ENCODE results near the gene GREB1. TPM values are rescaled to one million over a fixed set of nuclear protein-coding genes. Genes with fewer than 3 reads are reported as not detected.

GREB1 gene
- total and polyA plus RNA-seq, 2 of the 13 experiments (the other 11 are each of a cell fraction or from before 2014, with no cell fraction given) = 31.3 to 61.2 TPM

DNA sequence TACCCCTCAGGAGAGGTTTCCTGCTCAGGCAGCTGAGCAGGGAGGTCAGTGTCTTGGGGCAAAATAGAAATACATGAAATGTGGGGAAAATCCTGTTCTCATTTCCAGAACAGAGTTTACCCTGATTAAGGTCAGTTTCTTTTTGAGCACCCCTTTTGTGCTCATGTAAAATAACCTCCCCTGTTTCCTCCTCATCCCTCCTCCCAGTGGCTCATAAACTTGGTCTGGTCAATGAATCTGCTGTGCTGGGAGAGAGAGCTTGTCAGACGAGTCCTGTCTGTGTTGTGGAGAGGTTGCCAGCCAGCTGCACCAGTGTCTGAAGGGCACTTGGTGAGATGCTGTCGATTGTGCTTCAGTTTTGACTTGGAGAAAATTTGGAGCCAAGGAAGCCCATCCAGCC lies 87.6 kb downstream of the GREB1 start:
- in situ Hi-C loops (cut with HindIII; ENCODE audit: extremely low pct_ligation_motif_present, low pct_unique_long_range_greater_than_20kb) (no loop called here), intact Hi-C loops (cut with micrococcal nuclease; ENCODE audit: unreplicated experiment) (no loop called here)
- no peak for ATAC-seq
- Histone ChIP-seq H3K4me2 (ENCODE audit: low read depth, low read length) (no peak overlapping the region), H3K27me3 (ENCODE audit: control insufficient read depth in 1 of 2, insufficient read depth in 2 of 2, low read length in 2 of 2) (no peaks in the 10 kb centered on the region), H3K9ac (ENCODE audit: insufficient read depth, low read depth, low read length) (no peak overlapping the region), H3K79me2 (ENCODE audit: insufficient read depth, low read length) (no peaks in the 10 kb centered on the region), H3K4me1 (ENCODE audit: insufficient read depth, low read length) (no peaks in the 10 kb centered on the region), H4K20me1 (ENCODE audit: insufficient read depth, low read length) (no peaks in the 10 kb centered on the region; the same call in 1 of the 2 replicates), H3K4me3 (replicated peaks in 1 of 3; ENCODE audit: insufficient read depth in 1 of 3, low read depth in 2 of 3, low read length in 3 of 3) (no peak overlapping the region), H3K27ac (ENCODE audit: extremely low read length, insufficient read depth, low read length) (no peak overlapping the region), H3K36me3 (replicated peaks in 1 of 2; ENCODE audit: control insufficient read depth in 1 of 2, insufficient read depth in 2 of 2, low read length in 2 of 2) (peaks cover 59 to 99% of the 10 kb centered on the region in 2 experiments), H2AFZ (ENCODE audit: low read length) (no peak overlapping the region), H3K9me3 (ENCODE audit: low read length) (no peaks in the 10 kb centered on the region)
- ChIA-PET POLR2A (no interaction called here), CTCF (ENCODE audit: low intra/inter-chr PET ratio, low total read pairs) (no interaction called here)
- FAIRE-seq = no peak
- no peak for TF ChIP-seq TP53 (CRISPR knock-in tag; conservative IDR thresholded peaks at IDR 0.05)
- no peak for TF ChIP-seq CBX1 (IDR thresholded peaks at IDR 0.05; ENCODE audit: low read depth)
- no peak for TF ChIP-seq ZNF547 (CRISPR knock-in tag; IDR thresholded peaks at IDR 0.05)
- TF ChIP-seq MBD4 (IDR thresholded peaks at IDR 0.05; ENCODE audit: borderline replicate concordance, low read length) = no peak
- no peak for TF ChIP-seq ZFP37 (CRISPR knock-in tag; IDR thresholded peaks at IDR 0.05; ENCODE audit: borderline replicate concordance)
- TF ChIP-seq KDM3A (CRISPR knock-in tag; IDR thresholded peaks at IDR 0.05; ENCODE audit: low read depth) = no peak
- TF ChIP-seq CENPX (CRISPR knock-in tag; IDR thresholded peaks at IDR 0.05) = no peak
- no peak for TF ChIP-seq TSC22D2 (CRISPR knock-in tag; IDR thresholded peaks at IDR 0.05; ENCODE audit: borderline replicate concordance)
- no peak for TF ChIP-seq SMYD3 (CRISPR knock-in tag; IDR thresholded peaks at IDR 0.05)
- peak; percentile 42 for TF ChIP-seq RBM22 (optimal IDR thresholded peaks at IDR 0.05; ENCODE audit: low read length)
- no peak for TF ChIP-seq ZNF124 (CRISPR knock-in tag; IDR thresholded peaks at IDR 0.05)
- TF ChIP-seq, protein P1, sequence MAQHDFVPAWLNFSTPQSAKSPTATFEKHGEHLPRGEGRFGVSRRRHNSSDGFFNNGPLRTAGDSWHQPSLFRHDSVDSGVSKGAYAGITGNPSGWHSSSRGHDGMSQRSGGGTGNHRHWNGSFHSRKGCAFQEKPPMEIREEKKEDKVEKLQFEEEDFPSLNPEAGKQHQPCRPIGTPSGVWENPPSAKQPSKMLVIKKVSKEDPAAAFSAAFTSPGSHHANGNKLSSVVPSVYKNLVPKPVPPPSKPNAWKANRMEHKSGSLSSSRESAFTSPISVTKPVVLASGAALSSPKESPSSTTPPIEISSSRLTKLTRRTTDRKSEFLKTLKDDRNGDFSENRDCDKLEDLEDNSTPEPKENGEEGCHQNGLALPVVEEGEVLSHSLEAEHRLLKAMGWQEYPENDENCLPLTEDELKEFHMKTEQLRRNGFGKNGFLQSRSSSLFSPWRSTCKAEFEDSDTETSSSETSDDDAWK (CRISPR knock-in tag; IDR thresholded peaks at IDR 0.05) = no peak
- no peak for TF ChIP-seq USF2 (IDR thresholded peaks at IDR 0.05; ENCODE audit: low read depth, low read length)
- TF ChIP-seq USF2 (CRISPR knock-in tag; IDR thresholded peaks at IDR 0.05; ENCODE audit: borderline replicate concordance) = no peak
- no peak for TF ChIP-seq ZNF510 (CRISPR knock-in tag; IDR thresholded peaks at IDR 0.05; ENCODE audit: low read depth)
- TF ChIP-seq HOXD1 (CRISPR knock-in tag; IDR thresholded peaks at IDR 0.05) = no peak
- no peak for TF ChIP-seq ARNT2 (CRISPR knock-in tag; IDR thresholded peaks at IDR 0.05; ENCODE audit: low read depth)
- TF ChIP-seq POLR2A (IDR thresholded peaks at IDR 0.05; ENCODE audit: insufficient read depth in 1 of 2, low read depth in 2 of 2, low read length in 2 of 2) = 0 out of 4 replicates have a peak, but pooled peaks of 1 of the 2 experiments have one; percentile 9
- no peak for TF ChIP-seq THYN1 (CRISPR knock-in tag; IDR thresholded peaks at IDR 0.05; ENCODE audit: borderline replicate concordance, low read depth)
- 79% methylated on average over 2 of the region's 2 CpGs for WGBS (ENCODE audit: low lambda C conversion rate)
- no TSS peak for BruUV-seq (replicated peaks)
- no peak for DNase-seq (ENCODE audit: low spot score)

All from HepG2 (cell line).